WI38 (cell line): Measurements from ENCODE around the gene PEX14.

Experiments used
- H3K4me3 ChIP-seq: 2 replicates; pipeline ENCODE4 v1.5.1; 2011; ENCODE audit warnings: low read depth, mild to moderate bottlenecking, control low read depth, low read length
- TF ChIP-seq, protein P1 (sequence below): IDR thresholded peaks from 2 replicates; pipeline ENCODE4 v1.5.1; 2012; ENCODE audit warnings: low read depth, mild to moderate bottlenecking, control low read depth, low read length

The PEX14 gene

DNA sequence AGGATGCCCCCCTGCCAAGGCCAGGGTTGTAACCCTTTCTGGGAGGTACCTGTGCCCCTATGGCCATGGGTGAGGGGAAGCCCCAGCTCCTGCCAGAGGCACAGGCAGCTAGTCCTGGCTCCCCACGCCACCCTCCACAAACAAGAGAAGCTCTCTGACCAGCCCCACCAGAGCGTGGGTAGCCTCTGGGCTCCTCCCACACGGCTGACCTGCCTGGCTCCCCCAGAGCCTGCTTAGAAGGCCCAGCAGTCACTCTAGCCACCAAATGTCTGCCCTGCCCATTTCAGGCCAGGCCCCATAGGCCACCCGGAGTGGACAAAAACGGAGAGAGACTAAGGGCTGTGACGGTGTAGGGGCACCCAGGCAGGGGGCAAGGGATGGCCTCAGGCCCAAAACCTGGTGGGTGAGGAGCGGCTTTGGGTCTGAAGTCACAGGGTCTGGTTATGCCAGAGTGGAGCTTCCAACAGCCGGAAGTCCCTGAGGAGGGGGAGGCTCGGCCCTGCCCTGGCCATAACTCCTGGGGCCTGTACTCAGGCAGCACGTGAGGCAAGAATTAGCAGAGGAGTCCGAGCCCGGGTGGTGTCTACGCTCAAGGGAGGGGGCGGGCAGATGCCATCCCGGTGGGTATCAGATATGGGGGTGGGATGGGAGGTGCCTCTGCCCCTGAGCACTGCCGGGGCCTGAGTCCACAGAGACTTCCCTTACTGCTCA is 166.2 kb downstream of the PEX14 start:
- H3K4me3 ChIP-seq, result no peak overlapping the region
- TF ChIP-seq, protein P1, sequence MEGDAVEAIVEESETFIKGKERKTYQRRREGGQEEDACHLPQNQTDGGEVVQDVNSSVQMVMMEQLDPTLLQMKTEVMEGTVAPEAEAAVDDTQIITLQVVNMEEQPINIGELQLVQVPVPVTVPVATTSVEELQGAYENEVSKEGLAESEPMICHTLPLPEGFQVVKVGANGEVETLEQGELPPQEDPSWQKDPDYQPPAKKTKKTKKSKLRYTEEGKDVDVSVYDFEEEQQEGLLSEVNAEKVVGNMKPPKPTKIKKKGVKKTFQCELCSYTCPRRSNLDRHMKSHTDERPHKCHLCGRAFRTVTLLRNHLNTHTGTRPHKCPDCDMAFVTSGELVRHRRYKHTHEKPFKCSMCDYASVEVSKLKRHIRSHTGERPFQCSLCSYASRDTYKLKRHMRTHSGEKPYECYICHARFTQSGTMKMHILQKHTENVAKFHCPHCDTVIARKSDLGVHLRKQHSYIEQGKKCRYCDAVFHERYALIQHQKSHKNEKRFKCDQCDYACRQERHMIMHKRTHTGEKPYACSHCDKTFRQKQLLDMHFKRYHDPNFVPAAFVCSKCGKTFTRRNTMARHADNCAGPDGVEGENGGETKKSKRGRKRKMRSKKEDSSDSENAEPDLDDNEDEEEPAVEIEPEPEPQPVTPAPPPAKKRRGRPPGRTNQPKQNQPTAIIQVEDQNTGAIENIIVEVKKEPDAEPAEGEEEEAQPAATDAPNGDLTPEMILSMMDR, result no peak

DNA sequence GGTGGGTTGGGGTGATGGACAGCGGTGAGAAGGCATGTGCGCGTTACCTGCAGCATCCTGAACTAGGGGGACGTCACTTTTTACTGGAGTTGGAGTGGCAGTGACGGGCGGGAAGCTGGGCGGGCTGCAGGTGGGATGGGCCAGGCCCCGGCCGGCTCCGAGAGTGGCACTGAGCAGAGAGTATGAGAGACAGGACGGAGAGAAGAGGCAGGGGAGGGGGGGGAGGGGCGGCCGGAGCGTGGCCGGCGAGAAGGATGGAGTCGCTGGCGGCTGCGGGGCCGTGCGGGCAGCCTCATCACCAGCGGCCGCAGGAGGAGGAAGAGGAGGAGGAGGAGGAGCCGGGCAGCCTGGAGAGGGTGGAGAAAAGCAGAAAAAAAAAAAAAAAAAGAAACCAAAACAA is 167.2 kb downstream of the PEX14 start:
- H3K4me3 ChIP-seq, result no peak overlapping the region
- TF ChIP-seq, protein P1, result no peak

DNA sequence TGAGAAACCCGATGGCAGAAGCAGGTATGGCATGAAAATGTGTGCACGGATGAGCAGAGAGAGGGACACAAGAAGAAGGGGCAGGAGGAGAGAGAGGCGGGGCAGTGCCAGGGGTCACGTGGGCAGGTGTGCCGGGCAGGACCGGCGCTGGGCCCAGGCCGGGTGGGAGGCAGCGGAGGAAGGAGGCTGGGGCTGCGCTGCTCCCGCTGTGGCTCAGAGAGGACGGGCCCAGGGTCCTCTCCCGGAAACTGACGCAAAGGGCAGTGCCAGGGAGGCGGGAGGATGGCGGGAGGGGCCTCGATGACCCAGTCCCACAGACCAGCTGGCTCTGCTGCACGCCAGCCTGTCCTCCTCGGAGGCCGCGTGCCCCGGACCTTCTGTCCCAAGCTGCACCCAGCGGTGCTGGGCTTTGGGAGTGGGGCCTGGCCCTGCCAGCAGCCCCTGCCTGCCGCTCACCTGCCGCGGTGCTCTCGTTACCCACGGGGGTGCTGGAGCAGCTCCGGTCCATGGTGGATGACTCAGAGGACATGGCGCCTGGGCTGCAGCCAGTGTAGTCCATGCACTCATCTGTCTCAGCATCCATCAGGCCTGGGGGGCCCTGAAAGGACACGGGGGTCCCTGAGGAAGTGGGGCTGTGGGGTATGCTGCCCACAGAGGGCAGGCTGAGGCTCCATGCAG is 167.8 kb downstream of the PEX14 start:
- no peak overlapping the region for H3K4me3 ChIP-seq
- TF ChIP-seq, protein P1, result no peak

DNA sequence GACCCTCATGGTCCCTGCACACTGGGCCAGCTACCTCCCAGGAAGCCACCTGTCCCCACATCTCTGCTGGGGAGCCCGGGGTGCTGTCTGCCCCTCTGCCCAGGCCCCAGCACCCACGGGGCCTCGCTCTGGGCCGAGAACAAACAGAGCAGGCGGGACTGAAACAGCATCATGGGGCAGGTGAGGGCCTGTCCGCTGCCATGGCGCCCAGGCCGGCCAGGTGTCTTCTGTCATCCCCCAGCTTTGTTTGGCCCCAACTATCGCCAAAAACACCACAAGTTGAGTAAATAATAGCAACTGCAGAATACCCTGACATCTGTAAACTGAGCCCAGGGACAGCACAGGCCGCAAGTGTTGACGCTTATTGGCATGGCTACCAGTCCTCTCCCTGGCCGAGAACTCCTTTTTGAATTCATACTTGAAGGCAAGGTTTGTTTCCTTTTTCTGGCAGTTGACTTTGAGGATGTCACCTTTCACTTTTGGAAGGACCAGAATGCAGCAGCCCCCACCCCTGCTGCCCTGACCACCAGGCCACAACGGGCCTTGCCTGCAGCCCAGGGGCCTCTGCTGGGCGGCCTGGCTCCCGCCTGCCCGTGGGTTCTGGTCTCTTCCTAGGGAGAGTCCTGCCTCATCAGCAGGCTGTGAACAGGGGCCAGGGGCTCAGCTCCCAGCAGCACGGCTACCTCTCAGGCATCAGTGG is 169.0 kb downstream of the PEX14 start:
- H3K4me3 ChIP-seq, result no peak overlapping the region
- TF ChIP-seq, protein P1, result no peak

DNA sequence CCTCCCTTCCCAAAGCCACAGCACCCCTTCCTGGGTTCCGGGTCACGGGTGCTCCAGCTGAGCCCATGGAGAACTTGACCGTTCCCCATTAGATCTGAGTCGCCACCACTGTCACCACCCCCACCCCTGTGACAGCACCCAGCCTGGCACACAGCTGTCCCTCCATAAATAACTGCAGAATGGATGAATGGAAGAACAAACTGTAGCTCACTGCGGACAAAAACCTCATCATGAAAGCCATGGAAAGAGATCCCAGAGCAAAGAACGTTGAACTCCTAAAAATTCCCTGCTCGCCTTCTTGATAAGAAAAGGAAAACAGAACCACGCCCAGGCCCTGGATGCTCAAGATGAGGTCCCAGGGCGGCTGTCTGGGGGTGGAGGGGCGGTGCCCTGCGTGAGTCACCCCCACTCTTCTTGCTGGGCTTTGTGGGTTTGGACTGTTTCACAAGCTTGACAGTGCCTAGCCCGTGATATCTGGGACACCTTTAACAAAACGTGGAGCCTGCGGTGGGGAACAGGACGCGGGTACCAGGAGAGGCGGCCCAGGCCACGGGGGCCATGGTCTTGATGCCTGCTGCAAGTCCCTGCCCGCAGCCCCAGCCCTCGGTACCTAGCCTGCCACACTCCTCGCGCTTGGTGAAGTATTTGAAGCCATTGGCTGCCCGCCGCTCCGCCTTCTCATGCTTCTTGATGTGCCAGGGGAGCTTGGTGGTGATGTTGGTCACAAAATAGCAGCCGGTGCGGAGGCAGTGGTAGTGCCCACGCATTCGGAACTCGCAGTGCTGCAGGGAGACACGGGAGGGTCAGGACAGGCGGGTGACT is 169.8 kb downstream of the PEX14 start:
- TF ChIP-seq, protein P1, result no peak
- H3K4me3 ChIP-seq, result no peak overlapping the region

DNA sequence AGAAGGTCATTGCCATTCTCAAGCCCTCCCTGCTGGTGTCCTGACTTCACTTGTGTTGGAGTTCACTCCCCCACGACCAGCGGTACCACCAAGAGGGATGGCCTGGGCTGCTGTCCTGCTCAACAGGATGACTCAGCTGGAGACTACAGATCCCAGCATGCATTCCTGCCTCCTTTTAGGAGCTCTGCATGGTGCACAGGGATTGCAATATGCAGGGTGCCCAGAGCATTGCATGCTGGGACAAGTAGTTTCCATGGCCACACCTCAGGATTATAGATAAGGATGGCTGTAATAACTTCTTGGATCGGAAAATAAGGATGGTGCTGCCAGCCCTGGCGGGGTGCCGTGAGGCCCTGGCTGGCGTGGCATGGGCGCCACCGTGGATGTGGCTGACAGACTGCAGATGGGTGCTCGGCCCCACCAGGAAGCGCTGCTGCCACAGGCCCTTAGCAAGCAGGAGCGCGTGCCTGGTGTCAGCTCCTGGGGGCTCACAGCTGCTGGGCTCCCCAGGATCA is 171.7 kb downstream of the PEX14 start:
- TF ChIP-seq, protein P1, result no peak
- no peak overlapping the region for H3K4me3 ChIP-seq
